KMS-11 (cell line): ENCODE measurements around the gene TXNDC5.

Experiments
- H2AFZ ChIP-seq: fragments of 200-600 bp; sonication (generic); 2 replicates; pipeline ENCODE4 v1.6.1; 2016; ENCODE audit warnings: antibody characterized with exemption, mixed run types, low read depth
- H3K27ac ChIP-seq: fragments of 200-600 bp; sonication (generic); 2 replicates; pipeline ENCODE4 v1.6.1; 2016; ENCODE audit warnings: mild to moderate bottlenecking, mixed run types
- H3K27me3 ChIP-seq: fragments of 200-600 bp; sonication (generic); 2 replicates; pipeline ENCODE4 v1.6.1; 2017; ENCODE audit warnings: mild to moderate bottlenecking, low read depth, mixed run types, moderate library complexity; ENCODE audit not compliant: insufficient read depth
- H3K36me3 ChIP-seq: fragments of 200-600 bp; sonication (generic); 2 replicates; pipeline ENCODE4 v1.6.1; 2017; ENCODE audit warnings: mild to moderate bottlenecking, mixed run types; ENCODE audit not compliant: insufficient read depth
- H3K4me1 ChIP-seq: fragments of 200-600 bp; sonication (generic); 2 replicates; pipeline ENCODE4 v1.6.1; 2016; ENCODE audit warnings: mild to moderate bottlenecking, low read depth, mixed run types; ENCODE audit not compliant: poor library complexity, severe bottlenecking
- H3K4me2 ChIP-seq: fragments of 200-600 bp; sonication (generic); 2 replicates; pipeline ENCODE4 v1.7.0; 2016; ENCODE audit warnings: mild to moderate bottlenecking, mixed run types
- H3K4me3 ChIP-seq: fragments of 200-600 bp; sonication (generic); IDR thresholded peaks from 2 replicates; pipeline ENCODE4 v1.6.1; 2017; ENCODE audit warnings: low read depth, low read length, mixed read lengths; ENCODE audit not compliant: insufficient read depth
- H3K79me2 ChIP-seq: fragments of 200-600 bp; sonication (generic); 2 replicates; pipeline ENCODE4 v1.6.1; 2016; ENCODE audit warnings: low read depth, mixed run types; ENCODE audit not compliant: insufficient read depth
- H3K9ac ChIP-seq: fragments of 200-600 bp; sonication (generic); 2 replicates; pipeline ENCODE4 v1.6.1; 2016; ENCODE audit warnings: mild to moderate bottlenecking, mixed run types
- H4K20me1 ChIP-seq: fragments of 200-600 bp; sonication (generic); 2 replicates; pipeline ENCODE4 v1.6.1; 2016; ENCODE audit warnings: mild to moderate bottlenecking, mixed run types; ENCODE audit not compliant: insufficient read depth
- CTCF ChIP-seq: fragments of 200-600 bp; sonication (generic); conservative IDR thresholded peaks from 2 replicates; pipeline ENCODE4 v1.6.1; 2017; ENCODE audit warnings: low read depth, mild to moderate bottlenecking, antibody characterized with exemption, low read length, moderate library complexity, mixed read lengths

TXNDC5 gene

GRCh38 chr6:7939184-7939863 lies 28.7 kb upstream of the TXNDC5 start:
- no peaks in the 10 kb centered on the region for H3K36me3 ChIP-seq
- H3K4me3 ChIP-seq: no peak overlapping the region
- no peak overlapping the region for H3K4me2 ChIP-seq
- H2AFZ ChIP-seq: no peak overlapping the region
- no peaks in the 10 kb centered on the region for H4K20me1 ChIP-seq
- no peak overlapping the region for H3K9ac ChIP-seq
- H3K4me1 ChIP-seq: no peaks in the 10 kb centered on the region
- no peaks in the 10 kb centered on the region for H3K27me3 ChIP-seq
- no peaks in the 10 kb centered on the region for H3K79me2 ChIP-seq
- H3K27ac ChIP-seq: no peak overlapping the region
- TF ChIP-seq CTCF: no peak

- Histone ChIP-seq H3K4me2 (no peak overlapping the region), H3K79me2 (no peaks in the 10 kb centered on the region), H3K36me3 (no peaks in the 10 kb centered on the region), H3K27ac (no peak overlapping the region), H3K27me3 (no peaks in the 10 kb centered on the region), H3K9ac (no peak overlapping the region), H3K4me1 (no peaks in the 10 kb centered on the region), H3K4me3 (no peak overlapping the region), H4K20me1 (no peaks in the 10 kb centered on the region), H2AFZ (no peak overlapping the region)
- TF ChIP-seq CTCF: no peak
Observed at GRCh38 chr6:7938562-7939183, 28.1 kb upstream of the TXNDC5 start.

GRCh38 chr6:7933794-7934193 lies 23.2 kb upstream of the TXNDC5 start:
- H3K36me3 ChIP-seq: no peaks in the 10 kb centered on the region
- H4K20me1 ChIP-seq: no peaks in the 10 kb centered on the region
- no peak overlapping the region for H2AFZ ChIP-seq
- no peaks in the 10 kb centered on the region for H3K4me1 ChIP-seq
- no peak overlapping the region for H3K4me2 ChIP-seq
- no peak overlapping the region for H3K4me3 ChIP-seq
- H3K27me3 ChIP-seq: no peaks in the 10 kb centered on the region
- H3K9ac ChIP-seq: no peak overlapping the region
- H3K79me2 ChIP-seq: no peaks in the 10 kb centered on the region
- no peak for TF ChIP-seq CTCF
- no peak overlapping the region for H3K27ac ChIP-seq

GRCh38 chr6:7932625-7933024 lies 22.0 kb upstream of the TXNDC5 start:
- H3K9ac ChIP-seq: no peak overlapping the region
- no peak overlapping the region for H3K27ac ChIP-seq
- H3K36me3 ChIP-seq: no peaks in the 10 kb centered on the region
- H3K4me3 ChIP-seq: no peak overlapping the region
- no peaks in the 10 kb centered on the region for H3K79me2 ChIP-seq
- H3K4me1 ChIP-seq: no peaks in the 10 kb centered on the region
- H3K4me2 ChIP-seq: no peak overlapping the region
- no peak for TF ChIP-seq CTCF
- H4K20me1 ChIP-seq: no peaks in the 10 kb centered on the region
- H3K27me3 ChIP-seq: no peaks in the 10 kb centered on the region
- H2AFZ ChIP-seq: no peak overlapping the region
